DND-41 (cell line): ENCODE results near the gene KANSL1.

ENCODE experiments used
- CTCF ChIP-seq: IDR thresholded peaks from 2 replicates; pipeline ENCODE4 v1.5.1; 2012; ENCODE audit warnings: borderline replicate concordance, low read length, moderate library complexity, mild to moderate bottlenecking; ENCODE audit not compliant: poor library complexity, severe bottlenecking; ENCODE audit errors: extremely low read depth
- EZH2 ChIP-seq: IDR thresholded peaks from 3 replicates; pipeline ENCODE4 v1.6.1; 2012; ENCODE audit warnings: borderline replicate concordance, low read depth, mild to moderate bottlenecking, moderate library complexity, low read length, inconsistent platforms; ENCODE audit not compliant: severe bottlenecking

- TF ChIP-seq CTCF, result no peak
- TF ChIP-seq EZH2, result no peak
Observed at GRCh38 chr17:46108120-46108519, 85.1 kb downstream of the KANSL1 start.
